HG03060 (cell line): ENCODE data around the gene SPATA17.
A peak's percentile ranks its signal among the peaks of the same experiment; 100 is the strongest.

ENCODE experiments used
- ATAC-seq: cut with Tn5 transposase; IDR thresholded peaks from one replicate; pipeline ENCODE4 v1.9.1; 2021; ENCODE audit warnings: low read depth, moderate number of reproducible peaks; ENCODE audit not compliant: unreplicated experiment

Gene SPATA17

DNA sequence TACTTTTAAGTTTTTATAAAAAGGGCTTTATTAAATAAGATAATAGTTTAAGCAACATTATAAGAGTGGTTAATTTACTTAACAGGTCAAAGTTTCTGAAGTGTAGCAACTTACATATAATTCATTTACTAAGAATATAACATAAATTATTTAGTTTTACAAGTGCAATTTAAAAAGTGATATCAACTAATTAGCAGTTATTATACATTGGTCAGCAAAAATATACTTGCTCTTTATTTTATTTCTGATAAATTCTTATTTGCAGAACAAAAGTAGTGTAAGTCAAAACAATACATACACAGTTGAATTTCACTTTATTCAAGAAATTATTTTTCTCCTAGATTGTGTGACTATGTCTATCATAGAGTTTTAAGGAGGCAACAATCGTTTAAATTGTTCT, 215.6 kb downstream of the SPATA17 start:
- ATAC-seq = no peak

DNA sequence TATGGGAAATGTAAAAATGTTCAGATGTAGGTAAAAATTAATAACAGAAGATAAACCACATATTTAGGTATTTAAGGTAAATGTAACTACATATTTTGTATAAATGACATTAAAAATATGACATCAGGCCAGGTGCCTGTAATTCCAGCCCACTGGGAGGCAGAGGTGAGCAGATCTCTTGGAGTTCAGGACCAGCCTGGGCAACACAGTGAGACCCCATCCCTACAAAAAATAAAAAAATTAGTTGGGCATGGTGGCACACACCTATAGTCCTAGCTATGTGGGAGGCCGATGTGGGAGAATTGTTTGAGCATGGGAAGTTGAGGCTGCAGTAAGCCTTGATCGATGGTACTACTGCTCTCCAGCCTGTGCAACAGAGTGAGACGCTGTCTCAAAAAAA, 216.5 kb downstream of the SPATA17 start:
- no peak for ATAC-seq

GRCh38 chr1:217856342-217857034, 225.3 kb downstream of the SPATA17 start:
- no peak for ATAC-seq

GRCh38 chr1:217857061-217857460, 225.9 kb downstream of the SPATA17 start:
- no peak for ATAC-seq

GRCh38 chr1:217861658-217862057, 230.5 kb downstream of the SPATA17 start:
- ATAC-seq = no peak

DNA sequence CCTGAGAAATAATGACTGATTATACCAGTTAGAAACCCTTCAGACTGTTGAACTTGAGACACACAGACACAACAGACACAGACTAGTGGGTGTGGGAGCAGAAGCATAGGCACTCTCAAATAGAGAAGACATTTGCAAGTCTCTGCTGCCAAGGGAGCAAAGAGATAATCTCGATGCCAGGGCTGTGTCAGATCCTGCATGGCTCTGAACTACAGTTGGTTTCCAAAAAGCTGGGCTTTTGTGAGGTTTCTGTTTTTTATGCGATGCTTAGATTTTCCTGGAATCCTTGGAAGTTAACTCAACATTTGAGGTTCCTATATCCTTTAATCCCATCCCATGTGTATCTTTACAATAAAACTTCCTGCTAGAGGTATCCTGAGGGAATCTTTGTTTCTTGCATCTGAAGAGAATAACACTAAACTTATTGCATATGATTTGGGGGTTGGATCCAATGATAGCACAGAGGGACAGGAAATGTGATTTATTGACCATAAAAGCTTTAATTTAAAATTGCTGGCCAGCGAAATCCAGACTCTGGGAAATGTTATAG, 236.4 kb downstream of the SPATA17 start:
- ATAC-seq = no peak

GRCh38 chr1:217871955-217872354, 240.8 kb downstream of the SPATA17 start:
- ATAC-seq = no peak

DNA sequence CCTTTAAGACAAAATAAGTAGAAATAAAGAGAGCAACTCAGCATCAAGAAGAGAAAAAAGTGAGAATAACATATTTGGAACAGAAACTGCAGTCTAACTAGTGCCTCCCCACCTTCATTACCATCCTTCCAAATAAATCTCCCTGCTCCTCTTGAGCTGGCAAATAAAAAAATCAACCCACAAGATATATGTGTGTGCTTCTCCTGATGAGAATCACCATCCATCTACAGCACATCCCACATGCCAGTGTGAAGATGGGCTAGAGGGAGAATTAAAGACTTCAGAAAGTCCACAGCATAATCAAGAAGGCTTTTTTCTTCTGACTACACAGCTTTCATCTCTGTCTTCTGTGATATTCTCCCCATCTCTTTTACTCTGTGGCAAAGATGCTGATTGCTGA, 244.1 kb downstream of the SPATA17 start:
- no peak for ATAC-seq

DNA sequence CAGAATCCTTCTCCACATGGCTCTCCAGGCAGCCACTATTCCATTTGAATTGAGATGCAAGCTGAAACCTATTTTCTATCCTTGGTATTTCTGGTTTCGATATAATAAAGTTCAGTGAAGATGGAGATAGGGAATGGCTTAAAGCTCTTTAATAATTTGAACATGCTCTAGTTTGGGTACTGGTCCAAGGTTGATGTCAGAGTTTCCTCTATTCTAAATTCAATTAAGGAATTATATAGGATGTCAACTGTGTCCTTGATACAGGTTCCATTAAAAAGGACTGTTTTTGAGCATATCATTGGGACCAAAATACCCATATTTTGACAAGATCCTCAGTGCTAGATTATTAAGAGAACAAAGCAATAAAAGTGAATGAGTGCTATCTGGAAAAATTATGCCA, 245.3 kb downstream of the SPATA17 start:
- no peak for ATAC-seq

GRCh38 chr1:217876896-217877295, 245.8 kb downstream of the SPATA17 start:
- no peak for ATAC-seq

GRCh38 chr1:217881131-217881543, 250.0 kb downstream of the SPATA17 start:
- no peak for ATAC-seq

- no peak for ATAC-seq
These were observed 250.6 kb downstream of the SPATA17 start for GRCh38 chr1:217881607-217882332.

DNA sequence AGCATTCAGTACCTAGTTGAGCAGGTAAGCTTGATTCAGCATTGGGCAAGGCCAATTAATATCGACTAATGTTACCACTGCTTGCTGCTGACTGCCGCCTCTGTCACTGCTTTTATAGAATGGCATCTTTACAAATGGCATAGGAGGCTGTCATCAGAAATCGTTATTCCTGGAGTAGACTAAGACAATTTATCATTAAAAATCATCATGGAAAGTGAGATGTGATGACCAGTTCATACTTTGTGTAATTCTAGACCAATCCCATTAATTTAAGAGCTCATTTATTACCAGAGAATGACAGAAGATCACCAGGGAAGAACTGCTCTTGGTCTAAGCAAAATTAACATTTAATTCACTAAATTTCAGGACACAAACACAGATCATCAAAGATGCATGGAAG, 254.0 kb downstream of the SPATA17 start:
- no peak for ATAC-seq

GRCh38 chr1:217888328-217888727, 257.2 kb downstream of the SPATA17 start:
- no peak for ATAC-seq

DNA sequence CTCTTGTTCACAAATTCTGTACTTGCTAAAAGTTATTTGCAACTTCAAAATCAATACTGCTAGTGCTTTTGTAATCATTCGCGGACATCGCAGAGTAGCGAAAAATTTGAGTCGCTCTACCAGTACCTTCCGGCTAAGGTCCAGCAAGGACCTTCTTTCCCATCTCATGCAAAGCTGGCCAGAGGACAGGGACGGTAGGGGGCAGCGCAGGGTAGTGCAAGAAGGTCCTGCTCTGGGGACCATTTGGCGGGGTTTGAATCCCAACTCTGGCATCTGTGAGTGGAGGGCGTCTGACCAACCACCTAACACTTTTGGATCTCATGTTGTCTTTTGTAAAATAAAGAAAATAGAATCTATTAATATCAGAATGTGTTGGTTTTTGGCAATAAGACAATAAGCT, 258.3 kb downstream of the SPATA17 start:
- no peak for ATAC-seq

GRCh38 chr1:217891966-217892365, 260.8 kb downstream of the SPATA17 start:
- no peak for ATAC-seq

DNA sequence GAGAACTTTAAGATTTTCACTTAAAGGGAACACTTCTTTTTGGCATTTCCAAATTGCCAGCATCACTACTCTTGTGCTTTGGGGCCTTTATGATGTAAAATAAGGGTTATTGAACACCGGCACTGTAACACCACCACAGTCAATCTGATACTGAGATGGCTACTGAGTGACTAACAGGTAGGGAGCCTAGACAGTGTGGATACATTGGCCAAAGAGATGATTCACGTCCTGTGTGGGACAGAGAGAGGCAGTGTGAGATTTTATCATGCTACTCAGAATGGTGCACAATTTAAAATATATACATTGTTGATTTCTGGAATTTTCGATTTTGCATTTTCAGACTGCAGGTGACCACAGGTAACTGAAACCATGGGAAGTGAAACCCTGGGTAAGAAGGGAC, 261.6 kb downstream of the SPATA17 start:
- peak; percentile 42 for ATAC-seq

DNA sequence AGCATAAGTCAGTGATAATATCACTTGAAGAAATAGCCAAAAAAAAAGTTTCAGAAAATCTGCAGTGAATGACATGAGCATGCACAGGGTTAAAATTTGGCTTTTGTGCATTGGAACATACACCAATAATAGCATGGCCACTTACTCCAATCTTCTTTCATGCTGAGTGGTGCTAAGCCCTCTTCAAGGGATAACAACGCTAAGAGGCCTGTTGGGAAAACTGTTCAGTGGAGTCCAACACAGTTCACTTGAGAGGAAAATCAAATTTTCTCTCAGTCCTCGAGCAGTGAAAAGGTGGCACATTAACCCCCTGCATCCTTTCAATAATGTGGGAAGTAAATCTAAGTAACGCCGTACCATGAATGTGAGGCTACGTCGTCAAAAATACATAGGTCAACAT, 264.7 kb downstream of the SPATA17 start:
- no peak for ATAC-seq

GRCh38 chr1:217896490-217896889, 265.3 kb downstream of the SPATA17 start:
- no peak for ATAC-seq

DNA sequence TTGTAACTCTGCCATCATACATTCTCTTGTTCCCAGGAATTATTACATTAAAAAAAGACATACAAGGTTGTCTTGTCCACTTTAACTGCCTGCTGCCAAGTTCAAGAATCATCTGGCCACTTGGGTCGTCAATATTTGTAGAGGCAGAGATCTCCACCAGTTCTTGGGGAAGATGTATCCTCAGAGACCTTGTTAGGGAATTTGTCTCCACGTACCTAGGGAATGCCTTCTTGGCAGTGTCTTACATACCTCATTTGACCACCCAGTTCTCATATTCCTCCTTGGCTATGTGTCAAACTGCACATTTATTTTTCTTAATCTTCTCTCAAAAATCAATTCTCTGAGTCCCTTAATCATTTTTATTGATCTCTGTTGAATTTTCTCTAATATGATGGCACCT, 266.0 kb downstream of the SPATA17 start:
- ATAC-seq = no peak

DNA sequence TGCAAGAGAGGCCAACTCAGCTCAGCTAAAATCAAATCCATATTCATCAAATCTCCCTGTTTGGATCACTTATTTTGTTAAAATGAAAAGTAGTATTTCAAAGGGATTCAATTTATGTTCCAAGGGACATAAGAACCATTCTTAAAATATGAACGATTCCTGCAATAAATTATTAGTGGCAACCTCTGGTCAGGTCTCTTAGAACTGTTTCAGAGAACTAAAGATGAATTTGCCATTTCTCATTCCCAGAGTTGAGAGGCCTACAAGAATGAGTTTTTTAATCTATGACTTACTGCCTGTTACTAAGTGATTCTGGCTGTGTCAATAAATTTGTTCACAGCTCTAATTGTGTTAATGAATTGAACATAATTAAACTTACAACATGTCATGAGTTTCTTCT, 268.5 kb downstream of the SPATA17 start:
- no peak for ATAC-seq

DNA sequence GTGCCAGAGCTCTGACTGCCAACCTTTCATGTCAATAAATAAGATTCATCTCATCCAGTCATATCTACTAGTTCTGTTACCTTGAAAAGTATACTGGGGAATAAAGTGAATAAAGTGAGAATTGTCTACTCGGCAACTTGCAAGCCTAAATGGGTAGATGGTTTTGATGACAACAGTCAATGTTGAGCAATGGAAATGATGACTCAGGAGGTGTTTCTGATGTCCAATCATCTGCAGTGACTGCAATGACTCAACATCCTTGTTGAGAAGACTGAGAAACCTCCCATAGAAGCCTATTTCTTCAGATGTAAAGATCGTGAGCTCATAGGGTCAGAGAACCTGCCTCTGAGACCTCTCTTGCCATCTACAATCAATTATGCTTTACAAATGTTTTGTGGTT, 276.4 kb downstream of the SPATA17 start:
- no peak for ATAC-seq
